Thoracic aorta (tissue), 2 donors: ENCODE measurements around the gene UQCRC1. TPM values are rescaled to one million over a fixed set of nuclear protein-coding genes. Genes with fewer than 3 reads are reported as not detected.

Experiments used
- ATAC-seq: fragments of 150-250 bp; one replicate; pipeline ENCODE4 v1.8.0; 2017; ENCODE audit warnings: low read depth; ENCODE audit not compliant: insufficient number of reproducible peaks, low FRiP score
- DNase-seq: peaks from one replicate; pipeline ENCODE4 v3.0.0-alpha.2; 2020; ENCODE audit warnings: low spot score
- H3K27ac ChIP-seq, 2 donors: fragments of 200-600 bp; sonication (generic); 1 replicate in 1 of 2; 2 replicates in 1 of 2; pipeline ENCODE4 v1.5.1; 2016; ENCODE audit warnings: mild to moderate bottlenecking in 2 of 2, moderate library complexity in 2 of 2
- H3K27me3 ChIP-seq: fragments of 200-600 bp; sonication (generic); replicated peaks from 2 replicates; pipeline ENCODE4 v1.6.0; 2016; ENCODE audit warnings: mild to moderate bottlenecking; ENCODE audit not compliant: insufficient read depth
- H3K36me3 ChIP-seq: fragments of 200-600 bp; sonication (generic); one replicate; pipeline ENCODE4 v1.5.1; 2016
- H3K4me1 ChIP-seq, 2 donors: fragments of 200-600 bp; sonication (generic); 1 replicate in 1 of 2; 2 replicates in 1 of 2; pipeline versions ENCODE4 v1.5.1 to v1.6.0; 2016; ENCODE audit warnings: low read depth in 2 of 2, mild to moderate bottlenecking in 1 of 2; ENCODE audit not compliant: control insufficient read depth in 1 of 2
- H3K4me3 ChIP-seq: fragments of 200-600 bp; sonication (generic); 2 replicates; pipeline ENCODE4 v1.5.1; 2016; ENCODE audit warnings: mild to moderate bottlenecking
- H3K9me3 ChIP-seq: fragments of 200-600 bp; sonication (generic); 2 replicates; pipeline ENCODE4 v1.5.1; 2016
- CTCF ChIP-seq: fragments of 200-600 bp; sonication (generic); IDR thresholded peaks from one replicate; pipeline ENCODE4 v1.5.1; 2019; ENCODE audit warnings: antibody characterized with exemption
- total RNA-seq, 2 donors: library from RNA; depleted of rRNA; stranded (reverse); fragments of >200 nt; gene quantifications; one replicate each; pipeline versions ENCODE4 v1.1.0 to v1.2.3, GENCODE V29; 2016

The UQCRC1 gene
- total RNA-seq, 2 donors from 2014 or later = 226 to 234 TPM

GRCh38 chr3:48591436-48591835 lies 18.0 kb downstream of the UQCRC1 start:
- no peaks in the 10 kb centered on the region for H3K9me3 ChIP-seq
- DNase-seq = no peak
- H3K27me3 ChIP-seq = no peaks in the 10 kb centered on the region
- H3K27ac ChIP-seq = no peak overlapping the region
- no peaks in the 10 kb centered on the region for H3K36me3 ChIP-seq
- peaks cover 13 to 24% of the 10 kb centered on the region in 2 donors for H3K4me1 ChIP-seq
- no peak for TF ChIP-seq CTCF
- H3K4me3 ChIP-seq = no peak overlapping the region
- no peak for ATAC-seq

- Histone ChIP-seq H3K27ac (no peak overlapping the region), H3K4me3 (no peak overlapping the region), H3K9me3 (no peaks in the 10 kb centered on the region), H3K36me3 (no peaks in the 10 kb centered on the region), H3K4me1 (no peaks in the 10 kb centered on the region), H3K27me3 (no peaks in the 10 kb centered on the region)
- TF ChIP-seq CTCF = no peak
- no peak for ATAC-seq
- DNase-seq = no peak
These were observed 21.2 kb downstream of the UQCRC1 start for GRCh38 chr3:48588230-48588629.

- Histone ChIP-seq H3K27me3 (no peaks in the 10 kb centered on the region), H3K4me3 (no peak overlapping the region), H3K4me1 (no peaks in the 10 kb centered on the region), H3K36me3 (no peaks in the 10 kb centered on the region), H3K27ac (no peak overlapping the region), H3K9me3 (no peaks in the 10 kb centered on the region)
- ATAC-seq (no peak), DNase-seq (no peak)
- no peak for TF ChIP-seq CTCF
These were observed 21.8 kb downstream of the UQCRC1 start for GRCh38 chr3:48587686-48588085.

- Histone ChIP-seq H3K9me3 (no peaks in the 10 kb centered on the region), H3K36me3 (no peaks in the 10 kb centered on the region), H3K27me3 (no peaks in the 10 kb centered on the region), H3K4me3 (no peak overlapping the region), H3K4me1 (no peaks in the 10 kb centered on the region), H3K27ac (no peak overlapping the region)
- TF ChIP-seq CTCF = no peak
- DNase-seq = no peak
- no peak for ATAC-seq
These were observed 24.0 kb downstream of the UQCRC1 start for GRCh38 chr3:48585411-48585810.

GRCh38 chr3:48584836-48585235 lies 24.6 kb downstream of the UQCRC1 start:
- Histone ChIP-seq H3K27ac (no peak overlapping the region), H3K4me3 (no peak overlapping the region), H3K4me1 (no peaks in the 10 kb centered on the region), H3K27me3 (no peaks in the 10 kb centered on the region), H3K9me3 (no peaks in the 10 kb centered on the region), H3K36me3 (no peaks in the 10 kb centered on the region)
- no peak for ATAC-seq
- DNase-seq = no peak
- TF ChIP-seq CTCF = no peak
